Measurements from ENCODE around the gene FRMD4A. TPM values are rescaled to one million over a fixed set of nuclear protein-coding genes. Genes with fewer than 3 reads are reported as not detected.
"Not testable (repeated sequence)": the region's sequence is repeated elsewhere in the genome, so short reads cannot be mapped to it uniquely, and the experiment has no call there.

Gene FRMD4A
- total RNA-seq, 4 donors from 2014 or later, result 27.5 to 40.4 (median 33.0) TPM

DNA sequence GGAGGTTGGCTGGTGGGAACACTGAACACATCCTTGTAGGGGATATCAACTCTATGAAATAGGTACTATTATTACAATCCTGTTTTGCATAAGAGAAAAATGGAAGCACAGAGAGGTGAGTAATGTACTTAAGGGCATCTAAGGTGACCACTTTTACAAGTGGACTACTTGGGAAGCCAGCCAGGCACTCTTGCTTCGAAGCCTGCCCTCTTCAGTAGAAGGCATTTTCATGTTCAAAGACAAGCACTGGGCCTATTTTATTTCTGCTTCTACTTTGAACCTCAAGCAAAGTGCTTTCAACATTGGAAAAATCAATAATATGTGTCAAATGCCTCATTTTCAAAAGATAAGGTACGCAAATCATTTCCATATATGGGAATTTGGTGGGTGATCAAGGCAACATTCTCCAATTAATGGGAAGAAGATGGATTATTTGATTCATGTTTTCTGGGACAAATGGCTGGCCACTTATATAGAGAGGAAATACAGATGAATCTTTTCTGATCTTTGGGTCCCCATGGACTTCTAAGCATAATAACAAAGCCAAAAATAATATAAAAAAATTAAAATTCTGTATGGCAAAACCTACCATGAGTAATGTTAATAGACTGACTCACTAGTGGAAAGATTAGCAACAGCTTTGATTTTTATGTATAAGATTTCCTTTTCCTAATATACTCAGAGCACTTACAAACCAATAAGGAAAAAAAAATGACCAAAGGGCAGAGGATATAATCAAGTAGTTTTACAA is 270.2 kb downstream of the FRMD4A start:
- intact Hi-C loops (cut with DNase I; ENCODE audit: low total_unique reads), result no loop called here
- WGBS, 2 donors, result 90 to 92% methylated on average over 2 of the region's 2 CpGs
- H3K4me3 ChIP-seq (ENCODE audit: low read depth, poor library complexity, severe bottlenecking), result no peak overlapping the region
- no peak for DNase-seq (ENCODE audit: low spot score in 2 of 2)
- no peak for TF ChIP-seq POLR2A (IDR thresholded peaks at IDR 0.05)
- TF ChIP-seq, protein P1, sequence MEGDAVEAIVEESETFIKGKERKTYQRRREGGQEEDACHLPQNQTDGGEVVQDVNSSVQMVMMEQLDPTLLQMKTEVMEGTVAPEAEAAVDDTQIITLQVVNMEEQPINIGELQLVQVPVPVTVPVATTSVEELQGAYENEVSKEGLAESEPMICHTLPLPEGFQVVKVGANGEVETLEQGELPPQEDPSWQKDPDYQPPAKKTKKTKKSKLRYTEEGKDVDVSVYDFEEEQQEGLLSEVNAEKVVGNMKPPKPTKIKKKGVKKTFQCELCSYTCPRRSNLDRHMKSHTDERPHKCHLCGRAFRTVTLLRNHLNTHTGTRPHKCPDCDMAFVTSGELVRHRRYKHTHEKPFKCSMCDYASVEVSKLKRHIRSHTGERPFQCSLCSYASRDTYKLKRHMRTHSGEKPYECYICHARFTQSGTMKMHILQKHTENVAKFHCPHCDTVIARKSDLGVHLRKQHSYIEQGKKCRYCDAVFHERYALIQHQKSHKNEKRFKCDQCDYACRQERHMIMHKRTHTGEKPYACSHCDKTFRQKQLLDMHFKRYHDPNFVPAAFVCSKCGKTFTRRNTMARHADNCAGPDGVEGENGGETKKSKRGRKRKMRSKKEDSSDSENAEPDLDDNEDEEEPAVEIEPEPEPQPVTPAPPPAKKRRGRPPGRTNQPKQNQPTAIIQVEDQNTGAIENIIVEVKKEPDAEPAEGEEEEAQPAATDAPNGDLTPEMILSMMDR (IDR thresholded peaks at IDR 0.05), result no peak

DNA sequence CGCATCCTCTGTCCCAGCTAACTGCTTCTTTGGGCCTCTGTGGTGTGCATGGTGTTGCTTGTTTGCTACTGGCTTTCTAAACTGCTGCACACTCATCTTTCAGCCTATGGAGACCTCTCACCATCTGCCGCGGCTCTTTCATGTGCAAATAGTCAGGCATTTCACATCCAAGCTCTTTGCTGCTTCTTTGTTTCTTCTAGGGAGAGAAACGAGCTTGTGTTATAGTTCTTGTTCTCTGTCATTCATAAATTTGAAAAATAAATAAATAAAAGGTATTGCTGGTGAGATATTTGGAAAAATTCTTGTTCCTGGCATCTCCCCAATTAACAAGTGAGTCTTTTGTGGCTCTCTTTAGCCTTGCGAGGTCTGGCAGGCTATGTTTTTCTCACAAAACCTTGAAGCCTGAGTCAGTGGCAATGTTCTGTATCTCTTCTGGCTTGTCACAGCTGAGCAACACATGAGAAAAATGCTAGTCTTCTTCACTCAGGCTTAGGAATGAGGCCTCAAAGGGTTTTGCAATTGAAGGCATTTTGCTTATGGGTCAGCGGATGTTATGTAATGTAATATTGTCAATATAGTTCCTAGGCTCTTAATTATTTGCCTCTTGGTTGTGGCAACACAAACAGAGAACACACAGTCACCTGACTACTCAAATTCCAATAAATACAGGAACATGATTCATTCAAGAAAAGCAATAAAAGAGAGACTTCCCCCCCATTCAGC is 274.0 kb downstream of the FRMD4A start:
- no peak for DNase-seq (ENCODE audit: low spot score in 2 of 2)

DNA sequence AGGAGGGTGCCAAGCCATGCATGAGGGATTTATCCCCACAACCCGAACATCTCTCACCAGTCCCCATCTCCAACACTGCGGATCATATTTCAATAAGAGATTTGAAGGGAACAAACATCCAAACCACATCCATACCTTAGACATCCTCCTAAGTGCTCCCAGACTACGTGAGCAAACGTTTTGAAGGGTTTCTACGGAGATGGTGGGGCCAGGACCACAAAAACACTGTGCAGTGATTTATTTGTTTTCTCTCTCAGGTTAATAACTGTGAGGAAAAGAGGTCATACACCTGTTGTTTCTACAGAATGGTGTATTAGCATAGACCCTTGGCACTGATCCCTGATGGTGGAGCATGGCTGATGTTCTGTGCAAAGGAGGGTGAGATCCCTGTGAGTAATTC is 277.8 kb downstream of the FRMD4A start:
- intact Hi-C loops (cut with DNase I; ENCODE audit: low total_unique reads), result no loop called here
- TF ChIP-seq, protein P1 (IDR thresholded peaks at IDR 0.05), result no peak
- no peak for TF ChIP-seq POLR2A (IDR thresholded peaks at IDR 0.05)
- WGBS, 2 donors, result 83 to 87% methylated on average over 5 of the region's 5 CpGs
- no peak for DNase-seq (ENCODE audit: low spot score in 2 of 2)
- H3K4me3 ChIP-seq (ENCODE audit: low read depth, poor library complexity, severe bottlenecking), result no peak overlapping the region

More for the DNA sequence above, 274.0 kb downstream of the FRMD4A start:
- TF ChIP-seq, protein P1 (IDR thresholded peaks at IDR 0.05), result no peak
- no peak for TF ChIP-seq POLR2A (IDR thresholded peaks at IDR 0.05)
- 62 to 71% methylated on average over 6 of the region's 6 CpGs for WGBS, 2 donors
- no peak overlapping the region for H3K4me3 ChIP-seq (ENCODE audit: low read depth, poor library complexity, severe bottlenecking)
- intact Hi-C loops (cut with DNase I; ENCODE audit: low total_unique reads), result no loop called here

DNA sequence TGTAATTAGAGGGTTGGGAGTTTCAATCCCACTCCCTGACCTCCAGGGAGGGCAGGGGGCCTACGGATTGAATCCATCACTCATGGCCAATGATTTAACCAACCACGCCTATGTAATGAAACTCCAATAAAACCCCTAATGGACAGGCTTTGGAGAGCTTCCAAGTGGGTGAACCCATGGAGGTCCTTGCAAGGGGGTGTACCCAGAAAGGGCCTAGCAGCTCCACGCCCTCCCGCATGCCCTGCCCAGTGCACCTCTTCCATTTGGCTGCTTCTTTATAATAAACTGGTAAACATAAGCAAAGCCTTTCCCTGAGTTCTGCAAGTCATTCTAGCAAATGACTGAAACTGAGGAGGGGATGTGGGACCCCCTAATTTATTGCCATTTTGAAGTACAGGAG is 280.1 kb downstream of the FRMD4A start:
- H3K4me3 ChIP-seq (ENCODE audit: low read depth, poor library complexity, severe bottlenecking), result no peak overlapping the region
- no peak for DNase-seq (ENCODE audit: low spot score in 2 of 2)
- no peak for TF ChIP-seq POLR2A (IDR thresholded peaks at IDR 0.05)
- 88 to 95% methylated on average over 4 of the region's 4 CpGs for WGBS, 2 donors
- intact Hi-C loops (cut with DNase I; ENCODE audit: low total_unique reads), result no loop called here

DNA sequence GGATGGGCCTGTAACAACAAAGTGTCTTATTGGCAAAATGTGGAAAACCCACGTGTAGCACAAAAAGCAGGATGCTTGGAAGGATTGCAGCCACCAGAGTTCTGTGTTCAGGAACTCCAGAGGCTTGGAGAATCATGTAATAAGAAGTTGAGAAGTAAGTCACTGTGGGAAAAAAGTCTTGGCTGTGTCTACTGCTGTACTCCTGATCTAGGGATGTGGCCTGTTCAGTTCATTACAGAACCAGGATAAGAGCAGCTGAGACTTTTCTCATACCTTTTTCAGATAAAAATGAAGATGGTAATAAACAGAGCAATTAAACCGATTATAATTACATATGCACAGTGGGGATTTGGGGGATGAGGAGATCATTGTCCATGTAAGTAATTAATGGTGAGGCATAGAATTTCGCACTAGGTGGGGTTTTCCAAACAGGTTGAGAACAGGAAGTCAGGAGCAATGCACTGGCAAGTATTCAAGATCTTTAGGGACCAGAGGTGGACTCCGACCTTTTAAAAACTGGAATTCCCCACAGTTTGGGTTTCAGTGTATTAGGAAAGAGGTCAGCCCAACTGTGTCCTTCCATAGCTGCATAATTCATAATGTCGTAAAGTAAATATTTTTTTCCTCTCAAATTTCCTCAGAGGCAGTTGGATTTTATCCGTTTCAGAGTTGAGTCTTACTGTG is 281.7 kb downstream of the FRMD4A start:
- no peak for DNase-seq (ENCODE audit: low spot score in 2 of 2)
- WGBS, 2 donors, result 82 to 84% methylated on average over 6 of the region's 6 CpGs
- intact Hi-C loops (cut with DNase I; ENCODE audit: low total_unique reads), result no loop called here
- TF ChIP-seq POLR2A (IDR thresholded peaks at IDR 0.05), result no peak
- TF ChIP-seq, protein P1 (IDR thresholded peaks at IDR 0.05), result no peak
- no peak overlapping the region for H3K4me3 ChIP-seq (ENCODE audit: low read depth, poor library complexity, severe bottlenecking)

DNA sequence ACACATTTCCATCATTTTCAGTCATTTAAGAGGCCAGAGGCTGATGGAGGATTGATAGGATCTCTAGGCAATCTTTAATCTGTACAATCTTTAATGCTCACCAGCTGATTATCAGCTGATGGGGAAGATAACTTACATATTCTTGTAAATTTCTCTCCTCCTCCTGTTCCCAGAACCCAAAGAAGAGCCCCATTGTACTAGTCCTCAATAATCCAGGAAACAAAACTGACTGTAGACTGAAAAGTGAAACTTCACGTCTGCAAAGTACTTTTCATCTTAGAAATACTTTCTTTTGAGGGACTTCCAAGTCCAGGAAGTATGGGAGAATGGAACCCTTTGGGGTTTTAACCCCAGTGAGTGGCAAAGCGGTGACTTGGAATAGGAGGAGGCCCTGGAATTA is 283.3 kb downstream of the FRMD4A start:
- TF ChIP-seq POLR2A (IDR thresholded peaks at IDR 0.05), result no peak
- TF ChIP-seq, protein P1 (IDR thresholded peaks at IDR 0.05), result no peak
- intact Hi-C loops (cut with DNase I; ENCODE audit: low total_unique reads), result no loop called here
- WGBS, 2 donors, result 75% methylated on average over 2 of the region's 2 CpGs
- no peak overlapping the region for H3K4me3 ChIP-seq (ENCODE audit: low read depth, poor library complexity, severe bottlenecking)
- no peak for DNase-seq (ENCODE audit: low spot score in 2 of 2)

DNA sequence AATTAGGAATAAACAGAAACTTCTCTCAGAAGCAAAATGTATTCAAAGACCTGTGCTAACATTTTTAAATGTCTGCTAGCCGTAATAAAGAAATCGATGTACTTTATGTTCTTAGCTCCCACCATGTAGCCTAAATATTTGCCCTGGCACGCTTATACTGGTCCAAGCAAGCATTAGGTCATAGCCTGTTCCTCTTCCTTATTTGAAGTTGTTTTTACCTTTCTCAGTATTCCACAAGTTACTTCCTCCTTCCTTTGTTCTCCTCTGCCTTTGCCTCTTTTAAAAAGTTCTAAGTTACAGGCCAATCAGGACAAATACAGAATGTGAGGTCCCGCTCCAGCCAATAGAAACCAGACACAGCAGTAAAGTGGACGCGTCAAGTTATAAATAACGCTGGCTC is 288.7 kb downstream of the FRMD4A start:
- 81% methylated on average over 7 of the region's 7 CpGs for WGBS, 2 donors
- intact Hi-C loops (cut with DNase I; ENCODE audit: low total_unique reads); DNase-seq (ENCODE audit: low spot score in 2 of 2); H3K4me3 ChIP-seq (ENCODE audit: low read depth, poor library complexity, severe bottlenecking): not testable (repeated sequence)
